MM.1S (cell line): ENCODE data around the gene SNRNP70.

Source experiments
- CTCF ChIP-seq: fragments of 300-600 bp; sonication (generic); IDR thresholded peaks from 2 replicates; pipeline ENCODE4 v1.5.1; 2016; ENCODE audit warnings: antibody characterized with exemption, low read length, mixed read lengths
- EZH2phosphoT487 ChIP-seq: fragments of 300-600 bp; sonication (generic); IDR thresholded peaks from 2 replicates; pipeline ENCODE4 v1.6.1; 2018; ENCODE audit warnings: antibody characterized with exemption, low read length

- no peak for TF ChIP-seq EZH2phosphoT487
- TF ChIP-seq CTCF: no peak
Observed at GRCh38 chr19:49128545-49129237, 43.4 kb downstream of the SNRNP70 start.
